Skeletal muscle satellite cell (primary cell): Measurements from ENCODE around the gene CD84.

ENCODE experiments used
- H3K27me3 ChIP-seq: 2 replicates; pipeline ENCODE4 v1.7.0; 2013; ENCODE audit warnings: low read length; ENCODE audit not compliant: control insufficient read depth, insufficient read depth
- H3K36me3 ChIP-seq: 2 replicates; pipeline ENCODE4 v1.7.0; 2013; ENCODE audit warnings: mild to moderate bottlenecking, control low read depth, low read length; ENCODE audit not compliant: insufficient read depth
- H3K4me1 ChIP-seq: 2 replicates; pipeline ENCODE4 v1.7.0; 2013; ENCODE audit warnings: low read length; ENCODE audit not compliant: control insufficient read depth, insufficient read depth
- H3K4me2 ChIP-seq: 2 replicates; pipeline ENCODE4 v1.7.0; 2013; ENCODE audit warnings: mild to moderate bottlenecking, low read length
- H3K4me3 ChIP-seq: 2 replicates; pipeline ENCODE4 v1.7.0; 2013; ENCODE audit warnings: low read length
- H3K9ac ChIP-seq: 2 replicates; pipeline ENCODE4 v1.7.0; 2013; ENCODE audit warnings: mild to moderate bottlenecking, low read depth, low read length, moderate library complexity
- H3K9me3 ChIP-seq: replicated peaks from 2 replicates; pipeline ENCODE4 v1.7.0; 2013; ENCODE audit warnings: mild to moderate bottlenecking, control low read depth, low read length

Gene CD84

GRCh38 chr1:160491981-160492380 lies 87.3 kb downstream of the CD84 start:
- no peaks in the 10 kb centered on the region for H3K27me3 ChIP-seq
- H3K4me3 ChIP-seq, result no peak overlapping the region
- no peaks in the 10 kb centered on the region for H3K9me3 ChIP-seq
- H3K4me2 ChIP-seq, result no peak overlapping the region
- H3K9ac ChIP-seq, result no peak overlapping the region
- no peaks in the 10 kb centered on the region for H3K4me1 ChIP-seq
- H3K36me3 ChIP-seq, result no peaks in the 10 kb centered on the region
